Kidney (tissue), 14 donors: ENCODE results near the gene IGLL1. TPM values are rescaled to one million over a fixed set of nuclear protein-coding genes. Genes with fewer than 3 reads are reported as not detected.
A peak's percentile ranks its signal among the peaks of the same experiment; 100 is the strongest.

Source experiments
- DNase-seq, 5 donors: peaks; one replicate each; pipeline ENCODE4 v3.0.0-alpha.2; 2013 to 2020
- FAIRE-seq: peaks from 2 replicates; lab custom pipeline; 2012; peaks lifted over from hg19 to GRCh38; lab: Jason Lieb, UNC
- H3K27ac ChIP-seq, 2 donors: one replicate each; pipeline ENCODE4 v1.7.0; 2013; ENCODE audit warnings: low read depth in 2 of 2, low read length in 2 of 2, inconsistent platforms in 1 of 2
- H3K27me3 ChIP-seq: one replicate; pipeline ENCODE4 v1.7.1; 2013; ENCODE audit warnings: low read length, inconsistent platforms; ENCODE audit not compliant: control insufficient read depth, insufficient read depth
- H3K36me3 ChIP-seq, 3 donors: one replicate each; pipeline versions ENCODE4 v1.7.0 to v1.7.1; 2013; ENCODE audit warnings: low read length in 3 of 3, control low read depth in 1 of 3, inconsistent platforms in 1 of 3; ENCODE audit not compliant: insufficient read depth in 3 of 3, control insufficient read depth in 2 of 3
- H3K4me1 ChIP-seq, 3 donors: one replicate each; pipeline versions ENCODE4 v1.7.0 to v1.7.1; 2013; ENCODE audit warnings: low read length in 3 of 3, inconsistent platforms in 1 of 3, low read depth in 1 of 3; ENCODE audit not compliant: control insufficient read depth in 2 of 3, insufficient read depth in 2 of 3
- H3K4me3 ChIP-seq, 3 donors: one replicate each; pipeline versions ENCODE4 v1.7.0 to v1.8.1; 2013; ENCODE audit warnings: low read length in 3 of 3, control low read depth in 1 of 3, inconsistent platforms in 1 of 3
- H3K9ac ChIP-seq, 3 donors: one replicate each; pipeline versions ENCODE4 v1.7.0 to v1.7.1; 2013; ENCODE audit warnings: low read length in 3 of 3, control low read depth in 1 of 3, inconsistent platforms in 1 of 3
- H3K9me3 ChIP-seq, 3 donors: one replicate each; pipeline versions ENCODE4 v1.7.0 to v1.7.1; 2013; ENCODE audit warnings: low read length in 3 of 3, control low read depth in 1 of 3, inconsistent platforms in 1 of 3; ENCODE audit not compliant: control insufficient read depth in 2 of 3, insufficient read depth in 1 of 3
- CTCF ChIP-seq: IDR thresholded peaks from 3 replicates; pipeline ENCODE4 v1.5.1; 2012; ENCODE audit warnings: mild to moderate bottlenecking, moderate library complexity, borderline replicate concordance; ENCODE audit not compliant: insufficient read depth; ENCODE audit errors: extremely low read depth
- intact Hi-C: fragments of 100-400 bp; cut with DNase I; formaldehyde crosslinking; loops from one replicate; pipeline ENCODE4 v1.11.1; 2022
- polyA plus RNA-seq: library from polyadenylated mRNA; stranded (reverse); fragments of 350-450 nt; fragmentation: Illumina TruSeq; extraction: RNeasy Lipid Tissue Mini Kit (QIAGEN cat#74804); gene quantifications from one replicate; pipeline ENCODE4 v1.2.3, GENCODE V29; 2014; ENCODE audit warnings: low read depth, low replicate concordance; ENCODE audit not compliant: insufficient read depth
- total RNA-seq: library from RNA; stranded (reverse); fragmentation: NEBNext Ultra II Directional; extraction: Animal tissue kit (Norgen Biotek cat#: 25700); gene quantifications from one replicate; pipeline ENCODE4 v1.2.1, GENCODE V29; 2021
- donor health status: control.
- donor health status: control.
- donor health status: control.
- donor health status: control.
- donor health status: control.
- donor health status: DM: yes; HTN: yes; CAD: no.
- donor health status: Normal renal cell carcinoma (clear cell type).

Gene IGLL1
- total and polyA plus RNA-seq, 2 donors from 2014 or later: not detected

- Histone ChIP-seq H3K36me3 (peaks cover 0 to 27% (median 8%) of the 10 kb centered on the region in 3 donors), H3K27ac (no peak overlapping the region), H3K27me3 (no peaks in the 10 kb centered on the region), H3K9ac (no peak overlapping the region), H3K9me3 (no peaks in the 10 kb centered on the region), H3K4me1 (no peaks in the 10 kb centered on the region), H3K4me3 (no peak overlapping the region)
- TF ChIP-seq CTCF: no peak
- DNase-seq (no peak), FAIRE-seq (no peak)
- intact Hi-C loops: no loop called here
Measured at GRCh38 chr22:23613193-23613972, 33.3 kb upstream of the IGLL1 start.

- no peak overlapping the region for H3K27ac ChIP-seq
- FAIRE-seq (no peak), DNase-seq (no peak)
- no peaks in the 10 kb centered on the region for H3K4me1 ChIP-seq
- no peak for TF ChIP-seq CTCF
- H3K9ac ChIP-seq: no peak overlapping the region
- peaks cover 0 to 29% (median 4%) of the 10 kb centered on the region in 3 donors for H3K36me3 ChIP-seq
- H3K9me3 ChIP-seq: no peaks in the 10 kb centered on the region
- no peak overlapping the region for H3K4me3 ChIP-seq
- no peaks in the 10 kb centered on the region for H3K27me3 ChIP-seq
- intact Hi-C loops: no loop called here
Measured at GRCh38 chr22:23609983-23610781, 30.1 kb upstream of the IGLL1 start.

GRCh38 chr22:23608583-23608982 lies 28.5 kb upstream of the IGLL1 start:
- intact Hi-C loops: no loop called here
- Histone ChIP-seq H3K9me3 (no peaks in the 10 kb centered on the region), H3K27me3 (no peaks in the 10 kb centered on the region), H3K4me1 (no peaks in the 10 kb centered on the region), H3K27ac (no peak overlapping the region), H3K4me3 (no peak overlapping the region), H3K9ac (no peak overlapping the region), H3K36me3 (peaks cover 0 to 23% (median 2%) of the 10 kb centered on the region in 3 donors)
- DNase-seq: peak in 3 of 5 donors; percentile 32 to 50 (median 45)
- FAIRE-seq: no peak
- TF ChIP-seq CTCF: no peak
